Measurements from ENCODE around the gene GPR18.
"Not testable (repeated sequence)": the region's sequence is repeated elsewhere in the genome, so short reads cannot be mapped to it uniquely, and the experiment has no call there.

Gene GPR18

GRCh38 chr13:99228737-99229691, 29.2 kb downstream of the GPR18 start:
- peak; percentile 74 to 82 for ATAC-seq

- ATAC-seq: no peak
Observed at GRCh38 chr13:99227909-99228688, 30.1 kb downstream of the GPR18 start.

- ATAC-seq: no peak
Observed at GRCh38 chr13:99227331-99227900, 30.8 kb downstream of the GPR18 start.

GRCh38 chr13:99226513-99226912, 31.7 kb downstream of the GPR18 start:
- no peak for ATAC-seq

- no peak for ATAC-seq
Observed at GRCh38 chr13:99225078-99225477, 33.1 kb downstream of the GPR18 start.

- ATAC-seq: no peak
Observed at GRCh38 chr13:99224021-99224420, 34.2 kb downstream of the GPR18 start.

- ATAC-seq: no peak
Observed at GRCh38 chr13:99223587-99223986, 34.6 kb downstream of the GPR18 start.

GRCh38 chr13:99221567-99222239, 36.5 kb downstream of the GPR18 start:
- peak in 1 of 2 donors; percentile 19 for ATAC-seq

GRCh38 chr13:99220199-99220935, 37.8 kb downstream of the GPR18 start:
- ATAC-seq: peak in 1 of 2 donors; percentile 52

- ATAC-seq: peak; percentile 72 to 78
Observed at GRCh38 chr13:99218969-99219368, 39.2 kb downstream of the GPR18 start.

GRCh38 chr13:99218545-99218944, 39.6 kb downstream of the GPR18 start:
- ATAC-seq: no peak

GRCh38 chr13:99218126-99218525, 40.1 kb downstream of the GPR18 start:
- ATAC-seq: no peak

- ATAC-seq: no peak
Observed at GRCh38 chr13:99217461-99218110, 40.6 kb downstream of the GPR18 start.

GRCh38 chr13:99215184-99215830, 42.9 kb downstream of the GPR18 start:
- ATAC-seq: peak; percentile 51 to 52

- no peak for ATAC-seq
Observed at GRCh38 chr13:99214731-99215130, 43.4 kb downstream of the GPR18 start.

GRCh38 chr13:99214232-99214631, 43.9 kb downstream of the GPR18 start:
- ATAC-seq: peak; percentile 63 to 67

GRCh38 chr13:99211421-99212035, 46.7 kb downstream of the GPR18 start:
- ATAC-seq: no peak

- not testable (repeated sequence) for ATAC-seq
Observed at GRCh38 chr13:99210627-99211026, 47.6 kb downstream of the GPR18 start.

- no peak for ATAC-seq
Observed at GRCh38 chr13:99208845-99209527, 49.2 kb downstream of the GPR18 start.

- ATAC-seq: no peak
Observed at GRCh38 chr13:99208185-99208584, 50.0 kb downstream of the GPR18 start.
